ENCODE measurements around the gene CRACDL.

CRACDL gene

GRCh38 chr2:98859323-98859722 lies 76.7 kb downstream of the CRACDL start:
- no peak for DNase-seq (ENCODE audit: low spot score)

- no peak for DNase-seq (ENCODE audit: low spot score)
Observed at GRCh38 chr2:98857001-98857400, 79.0 kb downstream of the CRACDL start.

GRCh38 chr2:98854682-98855081 lies 81.3 kb downstream of the CRACDL start:
- DNase-seq (ENCODE audit: low spot score), result no peak

DNA sequence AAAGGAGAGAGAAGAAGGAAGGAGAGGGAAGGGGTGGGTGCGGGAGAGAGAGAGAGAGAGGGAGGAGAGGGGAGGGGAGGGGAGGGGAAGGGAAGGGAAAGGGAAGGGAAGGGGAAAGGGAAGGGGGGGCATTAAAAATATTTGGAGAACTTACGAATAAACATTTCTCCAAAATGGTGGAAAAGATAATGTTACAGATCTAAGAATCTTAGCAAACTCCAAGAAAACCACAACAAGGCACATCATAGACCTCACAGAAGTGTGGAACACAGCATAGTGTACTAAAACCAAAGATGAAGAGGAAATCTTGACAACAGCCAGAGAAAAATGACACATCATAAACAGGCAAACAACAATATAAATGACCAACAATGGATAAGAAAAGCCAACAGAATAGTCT lies 83.1 kb downstream of the CRACDL start:
- DNase-seq (ENCODE audit: low spot score), result no peak

GRCh38 chr2:98850074-98850473 lies 86.0 kb downstream of the CRACDL start:
- DNase-seq (ENCODE audit: low spot score), result no peak

- DNase-seq (ENCODE audit: low spot score), result no peak
Observed at GRCh38 chr2:98849113-98849512, 86.9 kb downstream of the CRACDL start.

DNA sequence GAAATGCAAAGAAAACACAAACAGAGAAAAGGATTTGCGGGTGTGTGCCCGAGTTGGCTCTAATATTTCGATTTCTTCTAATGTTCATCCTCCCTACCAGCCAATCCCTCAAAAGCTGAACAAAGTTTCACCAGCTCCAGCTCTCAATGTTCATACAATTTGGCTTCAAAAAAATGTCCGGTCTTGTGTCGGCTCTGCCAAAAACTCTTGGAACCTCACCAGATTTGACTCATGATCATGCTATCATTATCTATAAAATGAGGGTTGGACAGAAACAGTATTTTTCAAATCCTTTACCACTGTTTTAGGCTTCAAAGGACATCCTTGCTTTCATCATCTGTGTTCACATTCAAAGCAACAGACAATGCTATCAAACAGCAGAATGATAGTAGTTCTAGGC lies 88.2 kb downstream of the CRACDL start:
- DNase-seq (ENCODE audit: low spot score), result no peak

DNA sequence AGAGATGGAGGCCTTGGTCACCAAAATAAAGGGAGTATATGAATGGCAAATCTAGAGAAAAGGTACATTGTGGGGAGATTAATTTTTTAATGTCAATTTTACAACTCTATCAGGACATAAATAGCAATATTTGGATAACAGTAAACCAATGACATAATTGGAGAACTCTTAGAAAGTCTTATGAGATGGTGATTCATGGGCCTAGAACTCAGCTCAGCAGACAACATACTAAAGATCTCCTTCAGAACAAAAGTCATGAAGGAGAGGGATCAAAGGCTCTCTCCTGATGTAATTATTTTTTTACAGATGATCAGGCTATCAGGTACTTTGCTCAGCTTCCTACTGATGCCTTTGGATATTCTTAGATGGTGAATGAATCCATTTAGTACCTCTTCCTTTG lies 90.0 kb downstream of the CRACDL start:
- no peak for DNase-seq (ENCODE audit: low spot score)

DNA sequence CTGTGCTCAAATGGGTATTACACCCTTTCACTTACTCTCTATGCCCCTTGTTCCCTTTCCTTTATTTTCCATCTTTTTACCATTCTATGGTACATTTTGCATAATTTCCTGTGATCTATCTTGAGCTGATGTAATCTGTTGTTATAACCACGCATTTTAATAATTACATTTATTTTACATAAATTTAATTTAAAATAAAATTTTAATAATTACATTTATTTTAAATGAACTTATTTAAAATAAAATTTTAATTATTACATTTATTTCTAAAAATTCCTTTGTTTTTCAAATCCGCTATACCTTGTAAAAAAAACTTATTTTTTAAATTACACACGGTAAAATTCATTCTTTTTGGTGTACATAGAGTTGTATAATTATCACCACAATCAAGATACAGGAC lies 93.9 kb downstream of the CRACDL start:
- DNase-seq (ENCODE audit: low spot score), result no peak

DNA sequence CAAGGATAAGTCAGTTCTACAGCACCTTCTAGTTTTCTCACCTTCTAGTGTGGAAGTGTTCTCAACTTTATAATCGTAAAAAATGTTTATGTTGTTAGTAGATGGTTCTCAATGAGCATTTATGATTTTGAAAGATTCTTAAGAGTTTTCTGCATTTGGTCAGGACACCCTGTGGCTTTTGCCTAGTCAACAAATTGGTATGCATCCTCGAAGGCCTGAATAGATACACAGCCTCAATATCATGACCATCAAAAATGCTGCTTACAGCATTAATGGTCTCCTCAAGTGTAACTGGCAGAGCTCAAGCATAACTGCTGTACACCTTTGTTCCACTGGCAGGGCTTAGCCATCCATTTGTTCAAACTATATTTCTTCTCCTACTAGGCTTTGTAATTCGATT lies 96.7 kb downstream of the CRACDL start:
- no peak for DNase-seq (ENCODE audit: low spot score)

DNA sequence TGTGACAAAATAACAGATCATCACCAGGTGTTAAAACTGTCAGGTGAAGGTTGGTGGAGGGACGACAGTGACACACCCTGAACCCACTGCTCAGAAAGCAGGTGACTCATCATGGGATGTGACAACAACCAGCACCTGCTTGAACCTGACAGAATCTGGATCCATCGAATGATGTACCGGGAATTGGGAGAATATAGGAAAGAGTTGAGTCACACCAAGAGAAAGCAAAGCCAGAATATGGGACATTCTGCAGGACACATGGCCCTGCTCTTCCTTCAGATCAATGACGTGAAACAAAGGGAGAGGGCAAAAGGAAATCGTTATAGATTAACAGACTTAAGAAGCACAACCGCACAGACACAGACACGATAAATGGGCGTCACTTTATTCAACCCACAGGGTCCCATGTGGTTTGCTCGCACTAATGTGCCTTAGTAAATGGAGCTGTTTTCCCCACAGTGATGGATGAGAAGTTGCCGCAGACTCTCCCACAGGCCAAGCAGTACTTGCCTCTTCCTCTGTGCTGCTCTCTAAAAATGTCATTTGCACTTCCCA lies 100.1 kb downstream of the CRACDL start:
- DNase-seq (ENCODE audit: low spot score), result no peak

DNA sequence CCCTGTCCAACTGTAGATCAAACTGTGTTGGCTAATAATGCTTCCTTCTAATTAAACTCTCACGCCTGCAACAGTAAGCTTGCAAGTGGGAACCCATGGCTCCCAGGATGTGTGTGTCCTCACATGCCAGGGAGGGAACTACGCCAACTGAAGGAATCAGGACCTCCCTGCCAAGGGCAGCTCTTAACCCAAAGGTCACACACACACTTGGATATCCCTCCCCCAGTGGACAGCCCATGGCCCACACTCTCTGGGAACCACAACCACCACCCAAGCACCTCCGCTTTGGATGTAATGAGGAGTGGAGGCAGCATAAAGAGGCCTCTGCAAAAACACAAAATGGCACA lies 102.1 kb downstream of the CRACDL start:
- no peak for DNase-seq (ENCODE audit: low spot score)

GRCh38 chr2:98833172-98833916 lies 102.7 kb downstream of the CRACDL start:
- no peak for DNase-seq (ENCODE audit: low spot score)

DNA sequence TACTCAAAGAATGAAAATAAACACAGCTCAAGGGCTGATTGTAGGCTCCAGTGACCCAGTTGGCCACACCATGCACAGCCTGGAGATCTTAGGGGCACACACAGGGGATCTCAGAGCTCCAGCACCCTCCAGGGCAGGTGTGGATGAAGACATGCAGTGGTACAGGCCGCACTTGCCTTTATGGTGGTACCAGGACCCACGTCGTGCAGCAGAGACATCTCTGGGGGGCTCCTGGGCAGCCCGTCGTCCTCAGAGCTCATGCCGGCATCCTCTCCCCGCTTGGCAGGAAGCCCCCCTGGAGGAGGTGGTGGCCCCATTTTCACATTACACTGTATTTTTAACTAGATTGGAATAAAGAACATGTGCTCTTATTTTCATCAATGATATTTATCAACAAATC lies 103.9 kb downstream of the CRACDL start:
- no peak for DNase-seq (ENCODE audit: low spot score)

DNA sequence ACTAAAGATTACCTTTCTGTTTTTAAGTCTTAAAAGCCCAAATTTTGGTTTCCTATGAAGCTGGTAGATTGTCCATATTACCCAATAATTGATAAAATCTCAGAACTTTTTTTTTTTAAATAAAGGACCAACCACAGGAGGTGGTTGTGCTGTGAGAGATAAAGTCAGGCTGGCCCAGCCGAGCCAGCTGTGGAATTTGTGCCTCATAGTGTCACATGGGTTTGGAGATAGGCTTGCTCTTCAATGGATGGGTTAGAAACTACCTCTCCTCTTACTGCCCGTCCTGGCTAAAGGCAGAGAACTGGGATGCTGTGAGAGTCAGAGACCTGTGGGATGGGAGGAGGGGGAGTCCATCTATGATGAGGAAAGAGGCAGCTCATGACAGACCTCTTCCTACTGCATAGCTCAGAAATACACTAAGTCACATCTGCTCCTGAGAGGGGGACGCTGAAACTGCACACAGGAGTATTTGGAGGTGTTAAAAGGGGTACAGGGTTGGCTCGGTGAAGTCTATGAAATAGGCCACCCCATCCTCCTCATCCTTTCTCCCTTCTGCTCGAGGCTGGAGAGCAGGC lies 105.4 kb downstream of the CRACDL start:
- no peak for DNase-seq (ENCODE audit: low spot score)

DNA sequence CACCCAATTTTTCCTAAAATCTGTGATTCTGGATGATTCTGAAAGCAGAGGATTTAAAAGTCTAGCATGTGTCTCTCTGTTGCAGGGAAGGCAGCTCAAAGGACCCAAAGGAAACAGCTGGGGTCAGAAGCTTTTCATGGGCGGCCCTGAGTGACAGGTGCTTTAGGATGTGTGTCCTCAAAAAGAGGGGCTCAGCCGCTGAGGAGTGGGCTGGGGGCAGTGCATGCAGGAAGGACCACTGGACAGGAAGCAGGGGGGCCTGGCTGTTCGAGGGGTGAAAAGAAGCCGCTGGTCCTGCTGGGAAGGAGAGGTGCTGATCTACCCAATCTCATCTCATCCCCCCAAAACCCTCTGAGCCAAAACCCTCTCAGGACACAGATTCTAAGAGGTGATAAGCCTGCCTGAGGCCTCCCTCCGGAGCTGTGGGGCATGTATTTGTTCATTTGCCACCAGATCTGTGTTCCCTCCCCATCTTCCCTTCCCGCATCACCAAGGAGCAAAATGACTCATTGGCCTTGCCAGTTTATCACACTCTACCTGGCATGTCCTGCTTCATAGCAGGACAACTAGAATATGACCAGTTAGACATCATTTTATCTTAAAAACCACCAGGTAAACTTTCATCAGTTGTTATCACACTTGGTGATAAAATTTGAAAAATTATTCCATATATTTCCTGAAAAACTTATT lies 106.3 kb downstream of the CRACDL start:
- no peak for DNase-seq (ENCODE audit: low spot score)

DNA sequence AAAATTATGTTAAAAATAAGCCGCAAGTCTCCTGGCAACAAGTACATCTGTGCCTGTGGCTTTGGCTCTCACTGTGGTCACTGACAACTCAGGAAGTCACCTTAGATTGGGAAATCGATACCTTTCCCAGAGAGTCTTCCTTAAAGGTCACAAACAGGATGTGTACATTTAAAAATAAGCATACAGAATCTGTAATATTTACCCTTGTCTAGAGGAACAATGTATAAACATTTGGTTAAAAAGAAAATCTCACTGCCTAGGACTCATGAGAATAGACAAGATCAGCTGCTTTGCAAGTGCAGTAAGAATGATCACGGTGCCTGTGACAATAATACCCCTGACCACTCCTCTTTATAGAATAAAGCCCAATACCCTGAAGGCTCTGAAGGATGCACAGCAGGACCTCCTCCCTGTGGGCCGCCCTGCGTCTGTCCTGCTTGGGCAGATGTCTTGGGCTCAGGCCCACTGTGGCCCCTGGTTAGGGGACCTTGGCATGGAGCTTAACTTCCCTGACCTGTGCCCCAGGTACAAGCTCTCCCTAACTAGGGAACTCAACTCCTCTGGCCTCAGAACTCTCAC lies 107.1 kb downstream of the CRACDL start:
- DNase-seq (ENCODE audit: low spot score), result no peak

- no peak for DNase-seq (ENCODE audit: low spot score)
Observed at GRCh38 chr2:98828369-98828744, 107.7 kb downstream of the CRACDL start.

DNA sequence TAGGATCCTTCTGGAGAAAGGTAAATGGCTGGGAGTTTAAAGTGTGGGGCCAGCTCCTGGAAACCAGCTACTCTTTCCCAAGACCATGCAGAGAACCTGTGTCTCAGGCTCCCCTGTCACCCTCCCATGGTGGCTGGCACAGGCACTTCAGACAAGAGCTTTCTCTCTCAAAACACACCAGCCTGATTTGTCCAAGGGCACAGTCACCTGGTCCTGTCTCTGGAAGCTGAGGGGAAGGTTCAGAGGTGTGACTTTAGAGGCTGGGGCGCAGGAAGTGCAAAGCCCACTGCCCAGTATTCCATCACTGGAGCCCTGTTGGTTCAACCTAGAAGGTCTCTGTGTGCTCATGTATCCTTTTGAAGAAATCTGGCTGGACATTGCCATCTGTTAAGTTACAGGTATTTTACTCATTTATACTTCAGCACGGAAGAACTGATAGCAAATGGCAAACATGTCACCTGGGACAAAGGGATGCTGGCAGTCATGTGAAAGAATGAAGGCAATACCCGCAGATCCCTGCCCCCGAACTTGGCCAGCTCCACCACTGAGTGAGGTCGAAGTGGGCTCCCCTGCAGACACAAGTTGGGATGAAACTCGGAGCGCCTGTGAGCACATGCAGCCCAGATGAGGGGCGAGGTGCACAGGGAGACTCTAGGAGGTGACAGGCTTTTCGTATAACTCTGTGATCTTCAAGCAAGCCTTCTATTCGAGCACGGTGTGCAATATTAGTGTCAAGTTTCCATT lies 108.2 kb downstream of the CRACDL start:
- DNase-seq (ENCODE audit: low spot score), result no peak

DNA sequence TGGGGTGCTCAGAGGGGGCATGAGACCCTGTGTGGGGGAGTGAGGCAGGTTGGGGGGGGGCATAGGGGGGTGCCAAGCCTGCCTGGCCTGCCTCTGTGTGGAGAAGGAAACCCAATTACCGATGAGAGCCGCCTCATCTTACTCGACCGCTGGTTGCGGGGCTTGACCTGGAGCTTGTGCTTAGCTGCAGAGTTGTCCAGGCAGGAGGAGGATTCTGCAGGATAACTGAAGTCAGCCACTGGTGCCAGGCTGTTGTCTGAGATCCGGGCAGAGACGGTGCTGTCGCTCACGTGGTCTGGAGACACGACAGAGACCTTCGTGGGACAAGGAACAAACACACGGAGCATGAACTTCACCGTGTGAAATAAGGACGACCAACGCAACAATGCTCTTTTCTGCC lies 109.2 kb downstream of the CRACDL start:
- DNase-seq (ENCODE audit: low spot score), result no peak

GRCh38 chr2:98825858-98826257 lies 110.2 kb downstream of the CRACDL start:
- DNase-seq (ENCODE audit: low spot score), result no peak

DNA sequence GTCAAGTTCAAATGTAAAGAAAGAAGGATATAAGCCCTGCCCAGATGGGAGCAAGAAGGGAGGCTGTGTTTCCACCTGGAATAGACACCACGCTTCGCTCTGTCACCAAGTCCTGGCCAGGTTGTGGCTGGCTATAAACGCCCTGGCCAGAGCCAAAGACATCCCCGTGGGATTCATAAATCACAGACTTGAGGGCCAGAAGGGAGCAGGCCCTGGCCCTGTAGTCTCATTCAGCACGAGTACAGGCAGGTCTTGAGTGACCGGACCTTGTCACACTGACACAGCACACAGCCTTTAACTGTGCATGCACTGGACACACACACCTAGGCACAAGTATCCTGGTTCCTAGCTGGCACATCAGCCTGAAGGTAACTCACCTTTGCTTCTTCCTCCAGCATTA lies 110.6 kb downstream of the CRACDL start:
- DNase-seq (ENCODE audit: low spot score), result no peak

Data from pons (tissue), 1 donor.